GM21515 (cell line): ENCODE measurements around the gene MYO5B.
"Not testable (repeated sequence)": the region's sequence is repeated elsewhere in the genome, so short reads cannot be mapped to it uniquely, and the experiment has no call there.

Source experiments
- ATAC-seq: cut with Tn5 transposase; IDR thresholded peaks from one replicate; pipeline ENCODE4 v1.9.1; 2021; ENCODE audit not compliant: unreplicated experiment

The MYO5B gene

GRCh38 chr18:49842656-49843055 is 352.3 kb downstream of the MYO5B start:
- no peak for ATAC-seq

DNA sequence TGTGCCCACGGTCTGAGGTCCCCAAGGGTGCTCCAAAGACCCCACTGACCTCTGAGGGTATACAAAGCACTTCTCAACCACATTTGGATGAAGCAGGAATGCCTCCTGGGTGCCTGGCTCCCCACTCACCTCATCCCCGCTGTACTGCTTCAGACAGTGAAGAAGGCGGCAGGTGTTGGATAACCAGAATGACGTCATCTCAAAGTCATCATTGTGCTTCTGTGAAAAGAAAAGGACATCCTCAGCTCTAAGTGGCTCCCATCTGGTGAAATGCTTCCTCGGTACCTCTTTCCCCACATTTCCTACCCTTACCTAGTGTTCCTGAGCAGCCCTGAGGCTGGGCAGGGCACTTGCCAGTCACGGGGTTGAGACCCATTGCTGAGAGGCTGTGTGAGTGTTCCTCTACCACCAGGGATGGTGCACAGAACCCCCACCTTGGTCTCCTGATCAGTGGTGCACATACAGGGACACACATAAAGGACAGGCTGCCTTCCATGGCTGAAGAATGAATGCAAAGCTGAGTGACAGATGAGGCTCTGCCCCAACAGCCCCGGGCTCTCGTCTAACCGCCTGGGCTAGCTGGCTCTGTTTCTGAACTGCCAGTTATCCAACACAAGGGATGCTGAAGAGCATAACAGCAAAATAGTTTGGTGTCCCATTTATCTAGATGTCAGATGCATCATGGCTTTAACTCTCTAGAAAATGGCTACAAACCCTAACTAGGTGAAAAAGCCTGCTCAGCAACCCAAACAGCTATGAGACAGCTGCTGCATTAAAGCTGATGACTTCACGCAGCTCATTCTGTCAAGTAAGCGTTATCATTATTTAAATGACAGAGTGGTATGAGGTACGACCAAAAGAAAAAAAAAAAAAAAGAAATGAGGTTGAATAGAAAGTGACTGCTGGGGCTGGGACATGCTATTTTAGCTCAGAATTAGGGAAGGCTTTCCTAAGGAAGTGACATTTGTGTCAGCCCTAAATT is 353.4 kb downstream of the MYO5B start:
- no peak for ATAC-seq

DNA sequence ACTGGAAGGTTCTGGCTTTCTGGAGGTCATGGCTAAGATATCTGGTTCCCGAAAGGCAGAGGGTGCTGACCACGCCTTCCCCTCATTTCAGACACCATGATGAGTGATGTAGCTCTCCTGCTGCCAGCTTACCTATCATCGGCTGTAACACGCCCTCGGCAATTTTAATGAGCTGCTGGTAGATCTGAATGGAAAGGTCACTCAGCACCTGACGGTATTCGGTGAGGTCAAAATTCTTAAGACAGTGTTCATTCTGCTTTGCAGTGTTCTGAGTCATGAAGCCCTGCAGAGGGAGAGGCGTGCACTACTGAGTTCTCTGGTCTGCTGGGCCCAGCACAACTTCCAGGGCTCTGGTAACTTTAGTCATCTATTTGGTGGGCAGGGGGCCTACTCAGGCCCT is 355.9 kb downstream of the MYO5B start:
- ATAC-seq: no peak

DNA sequence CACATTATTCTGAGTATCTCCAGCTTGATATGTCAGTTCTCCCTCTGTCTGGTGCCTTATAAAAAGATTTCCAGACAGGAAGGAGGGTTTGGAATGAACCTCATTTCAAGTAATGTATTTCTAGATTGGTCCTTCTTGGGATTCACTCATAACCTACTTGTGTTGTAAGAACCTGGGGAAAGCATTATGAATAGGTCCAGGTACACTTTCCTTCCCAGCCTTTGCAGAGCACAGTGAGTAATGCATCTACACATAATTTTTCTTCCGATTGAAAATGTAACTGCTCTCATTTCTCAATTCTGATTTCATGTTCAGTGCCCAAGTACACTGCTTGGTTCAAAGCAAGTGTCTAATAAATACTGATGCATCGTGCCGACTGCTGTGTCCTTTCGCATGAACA is 356.6 kb downstream of the MYO5B start:
- ATAC-seq: no peak

GRCh38 chr18:49837889-49838288 is 357.1 kb downstream of the MYO5B start:
- ATAC-seq: no peak

DNA sequence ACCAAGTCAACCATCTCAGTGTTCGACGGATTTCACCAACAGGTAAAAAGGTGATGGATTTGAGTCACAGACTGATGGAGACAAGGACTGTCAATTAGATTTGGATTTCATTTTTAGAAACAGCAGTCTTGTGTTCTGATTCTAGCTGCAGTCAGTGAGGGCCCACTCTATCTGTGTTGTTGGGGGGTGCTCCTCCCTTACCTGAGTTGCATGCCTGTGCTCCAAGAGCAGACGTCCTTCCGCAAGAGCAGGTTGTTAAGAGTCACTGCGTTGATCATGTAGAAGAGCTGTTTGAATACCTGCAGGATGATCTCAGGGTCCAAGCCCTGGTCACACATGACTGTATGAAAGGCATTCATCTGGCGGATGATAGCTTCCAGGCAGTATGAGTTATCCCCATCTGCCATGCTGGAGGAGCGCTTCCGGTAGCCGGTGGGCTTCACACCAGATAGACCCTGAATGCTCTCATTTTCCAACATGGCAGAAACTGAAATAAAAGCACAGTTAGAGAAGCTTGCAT is 357.6 kb downstream of the MYO5B start:
- ATAC-seq: not testable (repeated sequence)

DNA sequence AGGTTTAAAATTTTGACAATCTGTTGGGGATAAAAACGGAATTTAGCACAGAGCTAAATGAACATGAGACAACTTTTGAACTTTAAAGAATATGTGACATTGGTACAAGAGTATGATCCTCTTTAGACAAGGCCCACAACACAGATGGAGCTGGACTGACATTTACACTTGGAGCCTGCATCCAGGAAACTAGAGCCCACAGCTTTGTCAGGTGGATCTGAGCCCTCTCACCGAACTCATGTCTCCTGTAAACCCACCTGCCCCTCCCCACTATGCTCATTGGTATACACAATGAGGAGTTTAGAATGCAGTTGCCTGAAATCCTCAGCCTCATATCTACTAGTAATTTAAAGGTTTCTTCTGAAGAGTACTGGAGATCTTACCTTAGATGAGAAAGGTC is 359.5 kb downstream of the MYO5B start:
- ATAC-seq: no peak

DNA sequence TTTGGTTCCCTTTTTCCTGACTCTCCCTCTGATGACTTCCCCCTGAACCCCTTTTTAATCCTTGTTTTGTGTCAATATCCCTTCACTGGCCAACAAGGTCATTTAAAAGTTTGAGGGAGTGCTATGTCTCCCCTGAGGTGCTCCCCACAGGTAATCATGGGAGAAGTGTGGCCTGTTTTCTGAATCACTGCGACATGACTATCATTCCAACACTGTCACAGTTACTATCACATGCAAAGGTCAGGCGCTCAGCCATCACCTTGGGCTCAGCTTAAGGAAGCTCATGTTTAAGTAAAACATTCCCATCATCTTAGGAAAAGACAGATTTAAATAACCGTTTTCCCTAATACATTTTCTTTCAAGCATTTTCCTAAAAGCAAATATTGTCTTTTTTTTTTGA is 360.7 kb downstream of the MYO5B start:
- no peak for ATAC-seq

GRCh38 chr18:49833814-49834213 is 361.1 kb downstream of the MYO5B start:
- no peak for ATAC-seq

DNA sequence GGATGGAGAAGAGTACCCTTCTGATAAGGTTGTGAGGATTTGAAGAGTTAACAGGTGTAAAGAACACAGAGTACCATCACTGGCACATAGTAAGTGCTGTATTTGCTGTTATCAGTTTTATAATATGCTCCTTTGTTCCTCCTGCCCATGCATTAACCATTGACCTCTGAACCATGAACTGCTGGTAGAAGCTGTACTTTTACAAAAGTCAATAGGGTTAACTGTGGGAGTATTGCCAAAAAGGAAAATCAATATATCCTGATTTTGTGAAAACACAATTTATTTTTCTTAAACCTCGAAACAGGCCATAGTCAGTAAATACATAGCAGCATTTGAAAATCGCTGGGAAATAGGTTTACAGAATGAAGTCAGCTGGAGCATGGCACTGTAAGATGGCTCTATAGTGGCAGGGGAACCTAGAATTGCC is 362.7 kb downstream of the MYO5B start:
- no peak for ATAC-seq

DNA sequence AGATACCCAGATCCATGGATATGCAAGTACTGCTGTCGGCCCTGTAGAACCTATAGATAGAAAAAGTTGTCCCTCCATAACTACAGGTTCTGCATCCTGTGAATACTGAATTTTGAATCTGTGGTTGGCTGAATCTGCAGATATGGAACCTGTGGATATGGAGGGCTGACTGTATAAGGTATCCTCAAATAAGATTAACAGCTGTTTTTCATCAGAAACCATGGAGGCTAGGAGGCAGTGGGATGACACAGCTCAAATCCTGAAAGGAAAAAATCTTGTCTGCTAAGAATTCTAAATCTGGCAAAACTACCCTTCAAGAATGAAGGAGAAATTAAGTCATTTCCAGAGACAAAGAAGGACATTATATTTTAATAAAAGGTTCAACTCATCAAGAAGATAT is 367.0 kb downstream of the MYO5B start:
- ATAC-seq: no peak

GRCh38 chr18:49819823-49820671 is 374.9 kb downstream of the MYO5B start:
- ATAC-seq: no peak

- no peak for ATAC-seq
Measured at GRCh38 chr18:49819071-49819662, 375.8 kb downstream of the MYO5B start.

DNA sequence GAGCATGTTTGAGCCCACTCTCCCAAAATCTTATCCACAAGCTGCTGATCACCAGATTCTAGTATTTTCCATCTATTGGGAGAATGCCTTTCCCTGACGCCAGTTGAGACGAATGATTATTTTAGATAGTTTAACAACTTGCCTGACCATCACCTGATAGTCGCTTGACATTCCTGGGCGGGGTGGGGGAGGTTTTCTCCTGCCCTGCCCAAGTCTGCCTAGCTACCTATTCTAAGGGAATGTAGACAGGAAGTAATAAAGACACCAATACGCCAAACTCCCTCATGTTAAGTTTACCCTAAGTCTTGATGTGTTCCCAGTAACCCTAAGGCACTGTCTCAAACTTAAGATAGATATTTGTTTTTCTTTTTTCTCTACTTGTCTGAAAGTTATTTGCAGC is 377.0 kb downstream of the MYO5B start:
- no peak for ATAC-seq

- no peak for ATAC-seq
Measured at GRCh38 chr18:49815927-49816326, 379.0 kb downstream of the MYO5B start.

GRCh38 chr18:49814147-49814499 is 380.8 kb downstream of the MYO5B start:
- ATAC-seq: peak; percentile 39

- peak; percentile 83 for ATAC-seq
Measured at GRCh38 chr18:49813319-49814146, 381.4 kb downstream of the MYO5B start, which contains the start of gene ACAA2. TSS of gene ACAA2 (minus strand) at chr18:49813533. CDS start at chr18:49813484, 49 bp downstream.

DNA sequence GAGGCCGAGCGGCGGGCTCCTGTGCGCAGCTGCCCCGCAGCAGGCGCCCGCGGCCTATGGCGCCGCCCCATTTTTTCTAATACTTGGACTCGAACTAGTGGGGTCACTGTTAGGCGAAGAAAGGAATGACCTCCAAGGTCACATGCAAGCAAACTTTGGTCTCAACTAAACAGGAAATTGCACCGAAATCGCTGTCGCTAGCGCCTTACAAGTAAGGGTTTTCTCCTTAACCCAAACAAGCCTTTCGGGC is 382.0 kb downstream of the MYO5B start:
- ATAC-seq: peak; percentile 38

DNA sequence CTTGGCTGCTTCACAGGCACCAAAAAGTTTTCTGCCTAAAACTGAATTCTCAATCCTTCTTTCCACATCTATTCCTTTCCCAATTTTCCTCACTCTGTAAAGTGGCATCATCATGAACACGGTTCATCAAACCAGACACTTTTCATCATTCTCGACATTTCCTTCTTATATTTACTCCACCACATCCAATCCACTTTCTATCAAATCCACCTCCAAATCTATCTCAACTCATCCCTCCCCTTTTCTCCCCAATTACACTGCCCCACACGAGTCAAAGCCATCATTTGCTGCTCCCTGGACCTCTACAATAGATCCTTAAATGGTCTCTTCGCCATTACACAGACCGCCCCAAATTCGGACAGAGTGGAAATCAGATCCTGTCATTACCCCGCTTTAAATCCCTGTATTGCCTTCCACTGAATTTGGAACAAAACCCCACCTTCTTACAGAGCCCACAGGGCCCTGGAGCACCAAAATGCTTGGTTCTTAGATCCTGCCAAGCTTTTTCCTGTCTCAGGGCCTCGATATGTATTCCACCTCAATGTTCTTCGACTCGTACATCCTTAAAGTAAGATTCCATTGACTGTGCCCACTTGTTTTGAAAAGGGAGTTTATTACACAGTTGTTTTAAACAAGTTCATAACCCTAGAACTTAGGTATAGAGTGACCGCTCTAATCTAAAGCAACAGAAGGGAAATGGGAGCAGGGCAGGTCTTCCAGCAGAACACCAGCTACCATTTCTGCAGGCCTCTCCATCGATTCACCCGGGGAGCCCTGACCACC is 382.5 kb downstream of the MYO5B start:
- no peak for ATAC-seq
